Panc1 (cell line): Measurements from ENCODE around the gene MAT2A. TPM values are rescaled to one million over a fixed set of nuclear protein-coding genes. Genes with fewer than 3 reads are reported as not detected.
A peak's percentile ranks its signal among the peaks of the same experiment; 100 is the strongest.
"Not testable (repeated sequence)": the region's sequence is repeated elsewhere in the genome, so short reads cannot be mapped to it uniquely, and the experiment has no call there.

Source experiments
- ATAC-seq: fragments of 200-7000 bp; cut with Tn5 transposase; 2 replicates; pipeline ENCODE4 v1.9.1; 2020; ENCODE audit warnings: mild to moderate bottlenecking, moderate library complexity
- BruUV-seq: library from RNA; stranded (reverse); fragments of 400-500 nt; replicated peaks from 2 replicates; lab custom pipeline; 2021; lab: Mats Ljungman, UMichigan
- CTCF ChIA-PET: fragments of 300-600 bp; sonication (Branson Sonifier 250); formaldehyde crosslinking; loops from one replicate; lab custom pipeline; 2022; ENCODE audit warnings: antibody characterized with exemption; lab: Charles Lee
- POLR2A ChIA-PET: fragments of 300-600 bp; sonication (Branson Sonifier 250); formaldehyde crosslinking; loops from one replicate; lab custom pipeline; 2022; ENCODE audit warnings: antibody characterized with exemption; lab: Charles Lee
- DNase-seq: peaks from one replicate; pipeline ENCODE4 v3.0.0-alpha.2; 2010; ENCODE audit warnings: low read depth, low spot score
- H3K27ac ChIP-seq: 2 replicates; pipeline ENCODE4 v1.5.1; 2011; ENCODE audit warnings: mild to moderate bottlenecking, low read length, inconsistent platforms
- H3K27me3 ChIP-seq: fragments of 200-500 bp; sonication (Bioruptor generic); 2 replicates; pipeline ENCODE4 v1.6.0; 2014; ENCODE audit warnings: low read length, inconsistent platforms; ENCODE audit not compliant: control insufficient read depth, insufficient read depth
- H3K36me3 ChIP-seq: fragments of 200-500 bp; sonication (Bioruptor generic); 2 replicates; pipeline ENCODE4 v1.5.1; 2014; ENCODE audit warnings: inconsistent platforms, mild to moderate bottlenecking, low read length, moderate library complexity; ENCODE audit not compliant: control insufficient read depth, insufficient read depth
- H3K4me1 ChIP-seq: 2 replicates; pipeline ENCODE4 v1.5.1; 2011; ENCODE audit warnings: inconsistent platforms, mild to moderate bottlenecking, low read length, moderate library complexity; ENCODE audit not compliant: control insufficient read depth, insufficient read depth
- H3K4me3 ChIP-seq, 2 experiments: 2 replicates each; pipeline ENCODE4 v1.5.1; 2011 to 2012; ENCODE audit warnings: low read depth in 2 of 2, low read length in 2 of 2, mild to moderate bottlenecking in 2 of 2, inconsistent platforms in 1 of 2, moderate library complexity in 1 of 2
- H3K9me3 ChIP-seq: fragments of 200-500 bp; sonication (Bioruptor generic); 2 replicates; pipeline ENCODE4 v1.5.1; 2014; ENCODE audit warnings: low read depth, mild to moderate bottlenecking, inconsistent platforms, low read length, moderate library complexity; ENCODE audit not compliant: control insufficient read depth, insufficient read depth
- POLR2AphosphoS5 ChIP-seq: IDR thresholded peaks from 2 replicates; pipeline ENCODE4 v1.6.1; 2012; ENCODE audit warnings: mild to moderate bottlenecking, low read depth, low read length, moderate library complexity
- SIN3A ChIP-seq: IDR thresholded peaks from 2 replicates; pipeline ENCODE4 v1.6.1; 2012; ENCODE audit warnings: low read depth, mild to moderate bottlenecking, low read length, moderate library complexity, borderline replicate concordance; ENCODE audit not compliant: insufficient read depth
- TCF7L2 ChIP-seq: IDR thresholded peaks from 2 replicates; pipeline ENCODE4 v1.6.1; 2011; ENCODE audit warnings: mild to moderate bottlenecking, low read depth, low read length, inconsistent platforms
- in situ Hi-C: cut with HindIII; loops from 2 replicates; pipeline ENCODE4 v1.10.0; 2016; ENCODE audit warnings: low sequenced_read_pairs, low pct_unique_long_range_greater_than_20kb
- intact Hi-C: fragments of 100-400 bp; cut with micrococcal nuclease; formaldehyde crosslinking; loops from one replicate; pipeline ENCODE4 v1.10.0; 2022; ENCODE audit not compliant: unreplicated experiment
- total RNA-seq: library from RNA; stranded (reverse); gene quantifications from one replicate; pipeline ENCODE4 v1.2.1, GENCODE V29; 2021; ENCODE audit not compliant: unreplicated experiment
- TF ChIP-seq, protein P1 (sequence below), 2 experiments: IDR thresholded peaks; 2 replicates each; pipeline ENCODE4 v1.6.1; 2011 to 2012; ENCODE audit warnings: low read depth in 2 of 2, control low read depth in 1 of 2, low read length in 1 of 2, mild to moderate bottlenecking in 1 of 2, moderate library complexity in 1 of 2; ENCODE audit not compliant: insufficient read depth in 1 of 2
- TF ChIP-seq, protein P2 (sequence below): fragments of 450-650 bp; IDR thresholded peaks from 2 replicates; pipeline ENCODE4 v1.5.1; 2017; ENCODE audit warnings: mild to moderate bottlenecking

Gene MAT2A
- total RNA-seq, 1 experiment from 2014 or later: 547 TPM

DNA sequence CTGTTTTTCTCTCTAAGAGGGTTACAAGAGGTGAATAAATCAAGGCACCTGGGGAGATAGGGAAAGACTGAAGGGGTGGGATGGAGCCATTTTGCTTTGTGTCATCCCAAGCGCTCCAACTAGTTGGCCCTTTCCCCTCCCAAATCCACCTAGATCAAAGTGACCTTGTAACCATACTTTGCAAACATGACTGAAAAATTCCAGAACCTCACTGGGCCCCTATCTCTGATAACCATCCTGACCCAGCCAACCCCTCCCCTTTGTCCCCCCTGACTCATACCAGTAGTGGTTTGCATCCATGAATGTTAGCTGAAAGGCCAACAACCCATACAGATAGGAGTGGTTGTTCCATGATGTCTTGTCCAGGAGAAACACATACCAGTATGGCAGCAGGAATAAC is 19.2 kb downstream of the MAT2A start:
- BruUV-seq: no TSS peak
- in situ Hi-C loops: no loop called here
- H3K9me3 ChIP-seq: no peaks in the 10 kb centered on the region
- peaks cover 6% of the 10 kb centered on the region; the same call in 1 of the 2 replicates for H3K36me3 ChIP-seq
- ATAC-seq: no peak
- POLR2A ChIA-PET: no interaction called here
- no peak overlapping the region for H3K27ac ChIP-seq
- intact Hi-C loops: no loop called here
- H3K4me1 ChIP-seq: peaks cover 6% of the 10 kb centered on the region; the same call in 1 of the 2 replicates
- no peaks in the 10 kb centered on the region for H3K27me3 ChIP-seq
- H3K4me3 ChIP-seq: no peak overlapping the region
- DNase-seq: no peak
- CTCF ChIA-PET: no interaction called here
- no peak for TF ChIP-seq SIN3A
- no peak for TF ChIP-seq POLR2AphosphoS5

DNA sequence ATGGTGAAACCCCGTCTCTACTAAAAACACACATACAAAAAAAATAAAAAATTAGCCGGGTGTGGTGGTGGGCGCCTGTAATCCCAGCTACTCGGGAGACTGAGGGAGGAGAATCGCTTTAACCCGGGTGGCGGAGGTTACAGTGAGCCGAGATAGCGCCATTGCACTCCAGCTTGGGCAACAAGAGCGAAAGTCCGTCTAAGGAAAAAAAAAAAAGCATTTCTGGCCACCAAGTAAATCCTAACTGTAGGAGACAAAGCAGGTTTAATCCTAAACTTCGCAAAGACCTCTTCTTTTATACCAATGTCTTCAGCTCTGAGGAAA is 21.4 kb downstream of the MAT2A start:
- in situ Hi-C loops, BruUV-seq, ATAC-seq, H3K4me1 ChIP-seq, H3K36me3 ChIP-seq, H3K9me3 ChIP-seq, H3K27me3 ChIP-seq, DNase-seq, CTCF ChIA-PET: not testable (repeated sequence)
- Histone ChIP-seq H3K4me3 (peak overlapping the region; percentile 71 to 95), H3K27ac (peak overlapping the region; percentile 73)
- intact Hi-C loops: loop anchor here (2.0 kb wide), 1 partner anchor 48 kb away; no protein-coding TSS in a partner anchor
- POLR2A ChIA-PET: interaction anchor here (0.6 kb wide), 1 partner anchor 11 kb away, joined by 3 read pairs; no protein-coding TSS in a partner anchor

DNA sequence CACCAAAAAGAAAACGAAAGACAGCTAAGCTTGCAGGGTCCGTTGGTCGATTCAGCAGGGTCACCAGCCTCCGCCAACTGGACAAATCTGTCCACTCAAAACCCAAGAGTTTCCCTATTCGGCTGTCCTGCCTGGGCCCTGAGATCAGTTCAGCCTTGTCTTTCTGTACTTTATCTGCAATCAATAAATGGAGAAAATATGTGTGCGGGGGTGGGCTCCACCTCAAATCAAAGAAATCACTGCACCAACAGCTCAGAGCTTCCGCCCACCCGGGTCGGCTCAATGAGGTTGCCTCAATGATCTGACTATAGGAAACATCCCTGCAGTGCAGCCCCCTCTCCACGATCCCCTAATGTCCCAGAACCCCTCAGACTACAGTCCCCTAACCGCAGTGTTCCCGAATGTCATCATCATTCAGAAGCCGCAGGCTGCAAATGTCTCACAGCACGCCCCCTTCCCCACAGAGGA is 21.9 kb downstream of the MAT2A start:
- no peaks in the 10 kb centered on the region for H3K27me3 ChIP-seq
- ATAC-seq: no peak; the same call in 1 of the 2 replicates
- ChIA-PET POLR2A (interaction anchor here (0.6 to 0.7 kb wide), 3 partner anchors 11 to 503 kb away, joined by 3 to 13 read pairs (median 8); no protein-coding TSS in a partner anchor), CTCF (interaction anchor here (0.6 to 0.7 kb wide), 2 partner anchors 40 to 140 kb away, joined by 6 to 9 read pairs; no protein-coding TSS in a partner anchor)
- TF ChIP-seq, protein P1, sequence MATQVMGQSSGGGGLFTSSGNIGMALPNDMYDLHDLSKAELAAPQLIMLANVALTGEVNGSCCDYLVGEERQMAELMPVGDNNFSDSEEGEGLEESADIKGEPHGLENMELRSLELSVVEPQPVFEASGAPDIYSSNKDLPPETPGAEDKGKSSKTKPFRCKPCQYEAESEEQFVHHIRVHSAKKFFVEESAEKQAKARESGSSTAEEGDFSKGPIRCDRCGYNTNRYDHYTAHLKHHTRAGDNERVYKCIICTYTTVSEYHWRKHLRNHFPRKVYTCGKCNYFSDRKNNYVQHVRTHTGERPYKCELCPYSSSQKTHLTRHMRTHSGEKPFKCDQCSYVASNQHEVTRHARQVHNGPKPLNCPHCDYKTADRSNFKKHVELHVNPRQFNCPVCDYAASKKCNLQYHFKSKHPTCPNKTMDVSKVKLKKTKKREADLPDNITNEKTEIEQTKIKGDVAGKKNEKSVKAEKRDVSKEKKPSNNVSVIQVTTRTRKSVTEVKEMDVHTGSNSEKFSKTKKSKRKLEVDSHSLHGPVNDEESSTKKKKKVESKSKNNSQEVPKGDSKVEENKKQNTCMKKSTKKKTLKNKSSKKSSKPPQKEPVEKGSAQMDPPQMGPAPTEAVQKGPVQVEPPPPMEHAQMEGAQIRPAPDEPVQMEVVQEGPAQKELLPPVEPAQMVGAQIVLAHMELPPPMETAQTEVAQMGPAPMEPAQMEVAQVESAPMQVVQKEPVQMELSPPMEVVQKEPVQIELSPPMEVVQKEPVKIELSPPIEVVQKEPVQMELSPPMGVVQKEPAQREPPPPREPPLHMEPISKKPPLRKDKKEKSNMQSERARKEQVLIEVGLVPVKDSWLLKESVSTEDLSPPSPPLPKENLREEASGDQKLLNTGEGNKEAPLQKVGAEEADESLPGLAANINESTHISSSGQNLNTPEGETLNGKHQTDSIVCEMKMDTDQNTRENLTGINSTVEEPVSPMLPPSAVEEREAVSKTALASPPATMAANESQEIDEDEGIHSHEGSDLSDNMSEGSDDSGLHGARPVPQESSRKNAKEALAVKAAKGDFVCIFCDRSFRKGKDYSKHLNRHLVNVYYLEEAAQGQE (IDR thresholded peaks at IDR 0.05; ENCODE audit: insufficient read depth in 1 of 2, low read depth in 2 of 2, low read length in 1 of 2): no peak
- TF ChIP-seq TCF7L2 (no peak), SIN3A (no peak), POLR2AphosphoS5 (no peak)
- TF ChIP-seq, protein P2, sequence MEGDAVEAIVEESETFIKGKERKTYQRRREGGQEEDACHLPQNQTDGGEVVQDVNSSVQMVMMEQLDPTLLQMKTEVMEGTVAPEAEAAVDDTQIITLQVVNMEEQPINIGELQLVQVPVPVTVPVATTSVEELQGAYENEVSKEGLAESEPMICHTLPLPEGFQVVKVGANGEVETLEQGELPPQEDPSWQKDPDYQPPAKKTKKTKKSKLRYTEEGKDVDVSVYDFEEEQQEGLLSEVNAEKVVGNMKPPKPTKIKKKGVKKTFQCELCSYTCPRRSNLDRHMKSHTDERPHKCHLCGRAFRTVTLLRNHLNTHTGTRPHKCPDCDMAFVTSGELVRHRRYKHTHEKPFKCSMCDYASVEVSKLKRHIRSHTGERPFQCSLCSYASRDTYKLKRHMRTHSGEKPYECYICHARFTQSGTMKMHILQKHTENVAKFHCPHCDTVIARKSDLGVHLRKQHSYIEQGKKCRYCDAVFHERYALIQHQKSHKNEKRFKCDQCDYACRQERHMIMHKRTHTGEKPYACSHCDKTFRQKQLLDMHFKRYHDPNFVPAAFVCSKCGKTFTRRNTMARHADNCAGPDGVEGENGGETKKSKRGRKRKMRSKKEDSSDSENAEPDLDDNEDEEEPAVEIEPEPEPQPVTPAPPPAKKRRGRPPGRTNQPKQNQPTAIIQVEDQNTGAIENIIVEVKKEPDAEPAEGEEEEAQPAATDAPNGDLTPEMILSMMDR: no peak
- H3K4me1 ChIP-seq: peaks cover 6% of the 10 kb centered on the region; the same call in 1 of the 2 replicates
- DNase-seq: no peak
- H3K9me3 ChIP-seq: no peaks in the 10 kb centered on the region
- H3K36me3 ChIP-seq: peaks cover 4% of the 10 kb centered on the region; the same call in 1 of the 2 replicates
- intact Hi-C loops: loop anchor here (2.0 kb wide), 1 partner anchor 48 kb away; no protein-coding TSS in a partner anchor
- no TSS peak for BruUV-seq
- peak overlapping the region; percentile 73 for H3K27ac ChIP-seq
- in situ Hi-C loops: no loop called here
- peak overlapping the region; percentile 71 to 95 for H3K4me3 ChIP-seq
